H54 (cell line): ENCODE results near the gene PRDM16.

Source experiments
- DNase-seq: peaks from one replicate; pipeline ENCODE4 v3.0.0; 2011; ENCODE audit warnings: low spot score, mixed read lengths; ENCODE audit not compliant: insufficient read length
- FAIRE-seq: peaks from 3 replicates; lab custom pipeline; 2011; peaks lifted over from hg19 to GRCh38; lab: Jason Lieb, UNC
- POLR2A ChIP-seq: IDR thresholded peaks from 2 replicates; pipeline ENCODE4 v1.6.1; 2011; ENCODE audit warnings: low read depth, mild to moderate bottlenecking, low read length

PRDM16 gene

GRCh38 chr1:3462356-3463012 is 393.5 kb downstream of the PRDM16 start:
- DNase-seq (no peak), FAIRE-seq (no peak)
- no peak for TF ChIP-seq POLR2A

- DNase-seq (no peak), FAIRE-seq (no peak)
- no peak for TF ChIP-seq POLR2A
Observed at GRCh38 chr1:3463013-3463385, 394.0 kb downstream of the PRDM16 start.

GRCh38 chr1:3463408-3463863 is 394.4 kb downstream of the PRDM16 start:
- FAIRE-seq (no peak), DNase-seq (no peak)
- no peak for TF ChIP-seq POLR2A

- FAIRE-seq, result no peak
- no peak for TF ChIP-seq POLR2A
- DNase-seq, result no peak
Observed at GRCh38 chr1:3463891-3464648, 395.1 kb downstream of the PRDM16 start.

- FAIRE-seq, result no peak
- no peak for DNase-seq
- TF ChIP-seq POLR2A, result no peak
Observed at GRCh38 chr1:3464649-3465025, 395.6 kb downstream of the PRDM16 start.

- TF ChIP-seq POLR2A, result no peak
- no peak for DNase-seq
- FAIRE-seq, result no peak
Observed at GRCh38 chr1:3465091-3465934, 396.3 kb downstream of the PRDM16 start.

- FAIRE-seq (no peak), DNase-seq (no peak)
- TF ChIP-seq POLR2A, result no peak
Observed at GRCh38 chr1:3465935-3466321, 396.9 kb downstream of the PRDM16 start.

- FAIRE-seq (no peak), DNase-seq (no peak)
- no peak for TF ChIP-seq POLR2A
Observed at GRCh38 chr1:3466366-3467075, 397.5 kb downstream of the PRDM16 start.

GRCh38 chr1:3467096-3468036 is 398.4 kb downstream of the PRDM16 start:
- no peak for TF ChIP-seq POLR2A
- DNase-seq, result no peak

GRCh38 chr1:3468236-3469103 is 399.5 kb downstream of the PRDM16 start:
- FAIRE-seq, result no peak

More at GRCh38 chr1:3467096-3468036, 398.4 kb downstream of the PRDM16 start:
- no peak for FAIRE-seq

GRCh38 chr1:3469104-3469848 is 400.3 kb downstream of the PRDM16 start:
- no peak for FAIRE-seq
- DNase-seq, result no peak
- no peak for TF ChIP-seq POLR2A

More at GRCh38 chr1:3468236-3469103, 399.5 kb downstream of the PRDM16 start:
- TF ChIP-seq POLR2A, result no peak
- DNase-seq, result no peak
